Neural crest cell (in vitro differentiated cells): ENCODE data around the gene NOS1AP. TPM values are rescaled to one million over a fixed set of nuclear protein-coding genes. Genes with fewer than 3 reads are reported as not detected.
A peak's percentile ranks its signal among the peaks of the same experiment; 100 is the strongest.

ENCODE experiments used
- DNase-seq: peaks from one replicate; pipeline ENCODE4 v3.0.0; 2021; ENCODE audit warnings: low read depth, mixed read lengths, low spot score
- H3K27ac Mint-ChIP-seq: one replicate; pipeline ENCODE4 v1.8.0; 2021; ENCODE audit warnings: mild to moderate bottlenecking, mixed read lengths; ENCODE audit not compliant: unreplicated experiment
- H3K27me3 Mint-ChIP-seq: 2 replicates; pipeline ENCODE4 v1.8.0; 2021; ENCODE audit warnings: low read depth, mild to moderate bottlenecking, mixed read lengths
- H3K36me3 Mint-ChIP-seq: 2 replicates; pipeline ENCODE4 v1.8.0; 2021; ENCODE audit warnings: low read depth, mild to moderate bottlenecking, mixed read lengths
- H3K4me1 Mint-ChIP-seq: 2 replicates; pipeline ENCODE4 v1.8.0; 2021; ENCODE audit warnings: mixed read lengths
- H3K4me3 Mint-ChIP-seq: one replicate; pipeline ENCODE4 v1.8.0; 2021; ENCODE audit warnings: mild to moderate bottlenecking, mixed read lengths
- H3K9me3 Mint-ChIP-seq: 2 replicates; pipeline ENCODE4 v1.8.0; 2021; ENCODE audit warnings: mixed read lengths
- total RNA-seq: library from RNA; stranded (reverse); gene quantifications from 2 replicates; pipeline ENCODE4 v1.2.1, GENCODE V29; 2021
- TF ChIP-seq, protein P1 (sequence below): fragments of 200-600 bp; sonication (generic); conservative IDR thresholded peaks from 2 replicates; pipeline ENCODE4 v1.5.0; 2021; ENCODE audit warnings: antibody characterized with exemption, mild to moderate bottlenecking

NOS1AP gene
- total RNA-seq, 1 donor from 2014 or later = 7.0 TPM

DNA sequence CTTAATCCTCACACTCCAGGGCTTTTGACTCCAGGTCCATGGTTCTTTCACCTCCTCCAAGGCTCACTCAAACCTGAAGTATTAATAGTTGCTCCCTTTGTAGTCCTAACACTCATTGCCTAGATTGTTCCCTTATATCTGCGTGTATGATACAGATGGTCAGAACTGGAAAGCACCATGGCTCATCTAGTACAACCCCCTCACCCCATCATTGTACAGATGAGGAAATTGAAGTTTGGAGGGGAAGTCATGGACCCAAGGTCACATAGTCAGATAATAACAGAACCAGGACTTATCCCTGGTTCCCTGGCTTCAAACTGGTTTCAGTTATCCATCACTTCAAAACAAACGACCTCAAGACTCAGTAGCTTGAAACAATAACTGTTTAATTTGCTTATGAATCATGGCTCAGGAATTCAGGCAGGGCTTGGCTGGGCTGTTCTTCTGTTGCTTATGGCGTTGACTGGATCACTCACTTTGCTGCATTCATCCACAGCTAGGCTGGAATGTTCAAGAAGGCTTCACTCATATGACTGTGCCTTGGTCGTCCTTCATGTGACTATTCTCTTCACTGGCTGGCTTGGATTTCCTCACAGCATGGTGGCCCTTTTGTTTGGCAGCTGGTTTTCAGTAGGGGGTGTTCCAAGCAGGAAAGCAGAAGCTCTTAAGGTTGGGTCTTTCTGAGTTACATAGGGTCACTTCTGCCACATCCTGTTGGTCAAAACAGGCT is 5.0 kb downstream of the NOS1AP start:
- Mint-ChIP-seq H3K4me1 (peaks cover 25% of the 10 kb centered on the region), H3K36me3 (no peaks in the 10 kb centered on the region), H3K4me3 (no peak overlapping the region), H3K27ac (no peak overlapping the region), H3K27me3 (peaks cover 21% of the 10 kb centered on the region), H3K9me3 (no peaks in the 10 kb centered on the region)
- TF ChIP-seq, protein P1, sequence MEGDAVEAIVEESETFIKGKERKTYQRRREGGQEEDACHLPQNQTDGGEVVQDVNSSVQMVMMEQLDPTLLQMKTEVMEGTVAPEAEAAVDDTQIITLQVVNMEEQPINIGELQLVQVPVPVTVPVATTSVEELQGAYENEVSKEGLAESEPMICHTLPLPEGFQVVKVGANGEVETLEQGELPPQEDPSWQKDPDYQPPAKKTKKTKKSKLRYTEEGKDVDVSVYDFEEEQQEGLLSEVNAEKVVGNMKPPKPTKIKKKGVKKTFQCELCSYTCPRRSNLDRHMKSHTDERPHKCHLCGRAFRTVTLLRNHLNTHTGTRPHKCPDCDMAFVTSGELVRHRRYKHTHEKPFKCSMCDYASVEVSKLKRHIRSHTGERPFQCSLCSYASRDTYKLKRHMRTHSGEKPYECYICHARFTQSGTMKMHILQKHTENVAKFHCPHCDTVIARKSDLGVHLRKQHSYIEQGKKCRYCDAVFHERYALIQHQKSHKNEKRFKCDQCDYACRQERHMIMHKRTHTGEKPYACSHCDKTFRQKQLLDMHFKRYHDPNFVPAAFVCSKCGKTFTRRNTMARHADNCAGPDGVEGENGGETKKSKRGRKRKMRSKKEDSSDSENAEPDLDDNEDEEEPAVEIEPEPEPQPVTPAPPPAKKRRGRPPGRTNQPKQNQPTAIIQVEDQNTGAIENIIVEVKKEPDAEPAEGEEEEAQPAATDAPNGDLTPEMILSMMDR = no peak
- DNase-seq = no peak

DNA sequence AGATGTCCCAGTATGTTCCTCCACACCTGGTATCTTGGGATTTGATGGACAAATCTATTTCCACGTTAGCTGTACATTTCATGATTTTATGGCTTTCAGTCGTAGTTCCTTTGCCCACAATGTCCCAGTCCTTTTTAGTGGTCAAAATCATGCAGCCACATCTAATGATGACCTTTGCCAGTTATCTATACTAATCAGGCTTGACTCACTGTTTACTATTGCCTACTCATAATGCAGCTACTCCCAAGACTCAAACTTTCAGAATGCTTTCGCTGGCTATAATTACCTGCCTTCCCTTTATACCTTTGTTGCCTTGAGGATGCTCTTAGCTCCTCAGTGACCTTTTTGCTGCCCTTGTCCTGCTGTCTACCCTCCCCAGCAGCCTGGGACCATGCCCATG is 6.4 kb downstream of the NOS1AP start:
- peaks cover 35% of the 10 kb centered on the region for H3K4me1 Mint-ChIP-seq
- no peak overlapping the region for H3K27ac Mint-ChIP-seq
- no peak for DNase-seq
- no peaks in the 10 kb centered on the region for H3K36me3 Mint-ChIP-seq
- H3K9me3 Mint-ChIP-seq = no peaks in the 10 kb centered on the region
- TF ChIP-seq, protein P1 = no peak
- H3K4me3 Mint-ChIP-seq = no peak overlapping the region
- H3K27me3 Mint-ChIP-seq = peaks cover 17% of the 10 kb centered on the region

DNA sequence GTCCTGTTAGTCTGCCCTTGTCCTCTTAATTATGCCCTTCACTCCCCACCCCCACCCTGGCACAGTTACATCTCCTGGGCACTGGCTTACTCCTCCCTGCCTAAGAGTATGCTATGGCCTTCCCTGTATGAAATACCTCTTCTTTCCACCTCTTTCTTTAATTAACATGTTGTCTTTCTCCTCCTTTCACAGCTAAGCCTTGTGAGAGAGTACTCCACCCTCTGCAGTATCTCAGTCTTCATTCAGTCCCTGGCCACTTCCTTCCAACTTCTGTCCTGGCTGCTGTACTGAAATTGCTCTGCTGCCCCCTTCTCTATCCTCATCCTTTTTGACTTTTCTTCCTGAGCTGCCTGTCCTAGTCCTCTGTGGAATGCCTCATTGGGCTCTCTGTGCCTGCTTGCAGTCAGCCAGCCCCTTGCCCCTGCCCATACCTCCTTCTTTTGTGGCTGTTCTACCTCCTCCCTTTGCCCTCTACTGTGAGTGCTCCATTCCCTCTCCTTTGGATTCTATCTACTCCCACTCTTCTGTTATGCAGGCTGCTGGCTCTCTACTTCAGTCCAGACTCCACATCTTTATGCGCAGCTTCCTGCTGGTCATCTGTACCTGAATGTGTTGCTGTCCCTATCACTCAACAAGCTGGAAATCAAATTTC is 8.3 kb downstream of the NOS1AP start:
- H3K4me1 Mint-ChIP-seq = peaks cover 19% of the 10 kb centered on the region
- TF ChIP-seq, protein P1 = no peak

DNA sequence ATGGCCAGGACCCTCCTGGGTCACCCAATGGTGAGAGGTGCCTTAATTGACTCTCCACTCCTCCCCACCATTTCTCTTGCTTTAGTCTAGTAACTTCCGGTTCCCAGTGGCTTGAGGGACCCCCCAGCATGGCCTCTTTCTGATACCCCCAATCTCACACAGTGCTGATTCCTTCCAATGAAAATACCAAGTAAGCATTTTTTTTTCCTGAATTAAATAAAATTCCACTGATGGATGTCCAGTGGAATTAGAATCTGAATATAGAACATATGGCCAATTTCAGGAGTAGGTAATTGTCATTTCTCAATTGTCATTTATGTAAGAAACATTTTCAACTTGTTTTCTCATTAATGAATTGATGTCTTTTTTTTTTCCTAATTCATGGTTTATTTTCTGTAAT is 9.5 kb downstream of the NOS1AP start:
- Mint-ChIP-seq H3K27ac (peak overlapping the region; percentile 84), H3K4me3 (no peak overlapping the region), H3K4me1 (peaks cover 18% of the 10 kb centered on the region), H3K9me3 (no peaks in the 10 kb centered on the region), H3K36me3 (no peaks in the 10 kb centered on the region), H3K27me3 (no peaks in the 10 kb centered on the region)
- TF ChIP-seq, protein P1 = no peak
- DNase-seq = no peak

More for the DNA sequence above, 8.3 kb downstream of the NOS1AP start:
- H3K4me3 Mint-ChIP-seq = no peak overlapping the region
- H3K27ac Mint-ChIP-seq = no peak overlapping the region
- DNase-seq = no peak
- H3K36me3 Mint-ChIP-seq = no peaks in the 10 kb centered on the region
- H3K27me3 Mint-ChIP-seq = peaks cover under 1% of the 10 kb centered on the region
- H3K9me3 Mint-ChIP-seq = no peaks in the 10 kb centered on the region

DNA sequence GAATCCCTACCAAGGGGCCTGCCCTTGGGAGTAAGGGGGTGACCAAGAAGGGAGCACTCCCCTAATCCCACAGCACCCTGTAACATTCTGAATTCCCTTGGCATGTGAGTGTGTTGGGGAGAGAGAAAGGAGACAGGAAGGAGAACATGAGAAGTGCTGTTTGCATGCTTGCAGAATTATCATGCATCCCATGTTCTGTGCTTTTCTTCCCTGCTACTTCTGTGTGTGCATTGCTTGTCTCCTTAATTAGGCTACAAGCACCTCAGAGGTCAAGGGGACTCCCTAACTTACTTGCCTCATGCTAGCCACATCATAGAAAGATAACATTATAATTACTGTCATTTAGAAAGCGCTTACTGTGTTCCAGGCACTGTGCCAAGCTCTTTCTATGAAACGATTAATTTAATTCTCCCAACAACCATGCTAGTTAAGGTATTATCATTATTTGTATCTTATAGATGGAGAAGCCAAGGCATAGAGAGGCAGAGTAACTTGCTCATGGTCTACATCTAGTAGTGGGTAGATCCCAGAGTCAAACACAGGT is 11.1 kb downstream of the NOS1AP start:
- Mint-ChIP-seq H3K27me3 (no peaks in the 10 kb centered on the region), H3K27ac (peak overlapping the region; percentile 88), H3K36me3 (no peaks in the 10 kb centered on the region), H3K4me1 (peaks cover 18% of the 10 kb centered on the region), H3K4me3 (no peak overlapping the region), H3K9me3 (no peaks in the 10 kb centered on the region)
- TF ChIP-seq, protein P1 = no peak
- no peak for DNase-seq
